GM10248 (cell line): ENCODE results near the gene ANO2.

ENCODE experiments used
- CTCF ChIA-PET: fragments of 300-600 bp; sonication (Branson Sonifier 250); formaldehyde crosslinking; extraction: SDS; loops from one replicate; lab custom pipeline; 2021; ENCODE audit warnings: antibody characterized with exemption; lab: Yijun Ruan, JAX
- POLR2A ChIA-PET: fragments of 350-650 bp; sonication (Branson Sonifier 250); formaldehyde crosslinking; extraction: SDS; loops from one replicate; lab custom pipeline; 2020; ENCODE audit warnings: antibody characterized with exemption; lab: Yijun Ruan, JAX
- DNase-seq: peaks from one replicate; pipeline ENCODE4 v3.0.0; 2012; ENCODE audit errors: extremely low spot score
- CTCF ChIP-seq: IDR thresholded peaks from 2 replicates; pipeline ENCODE4 v1.5.1; 2012; ENCODE audit warnings: mild to moderate bottlenecking, low read depth; ENCODE audit errors: extremely low read depth, missing control alignments, control extremely low read depth

The ANO2 gene

DNA sequence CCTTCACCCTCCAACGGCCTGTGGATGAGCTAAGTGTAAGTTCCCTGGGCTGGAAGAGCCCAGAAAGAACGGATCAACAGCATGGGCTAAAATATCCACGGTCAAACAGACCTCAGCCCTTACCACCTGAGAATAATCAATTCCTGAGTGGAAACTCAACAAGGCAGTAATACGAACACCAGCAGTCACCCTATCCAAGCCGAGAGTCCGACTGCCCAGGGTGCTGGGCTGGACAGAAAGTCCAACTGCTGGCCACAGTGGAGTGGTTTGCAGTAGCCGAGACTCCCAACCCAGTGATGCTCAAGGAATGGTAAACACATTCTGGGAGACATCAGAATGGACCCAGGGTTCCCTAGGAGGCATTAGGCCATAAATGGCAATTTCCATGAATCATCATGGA is 36.8 kb downstream of the ANO2 start:
- DNase-seq = no peak
- no peak for TF ChIP-seq CTCF
- ChIA-PET CTCF (no interaction called here), POLR2A (no interaction called here)

DNA sequence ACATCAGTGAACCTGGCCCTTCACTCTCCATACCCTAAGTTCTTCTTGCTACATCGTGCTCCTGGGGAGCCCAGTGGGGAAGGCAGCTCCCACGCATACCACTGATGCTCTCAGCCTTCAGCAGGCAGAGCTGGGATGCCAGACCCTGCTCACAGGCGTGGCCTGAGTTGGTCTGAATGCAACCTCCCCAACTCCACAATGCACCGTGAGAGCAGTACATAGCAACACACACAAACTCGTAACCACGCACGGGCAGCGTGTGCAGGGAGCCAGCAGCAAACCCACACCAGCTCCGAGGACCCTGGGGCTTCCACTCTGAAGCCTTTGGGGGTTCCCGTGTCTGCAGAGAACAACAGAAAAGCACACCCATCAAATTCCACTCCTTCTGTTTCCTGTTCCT is 37.3 kb downstream of the ANO2 start:
- no peak for TF ChIP-seq CTCF
- CTCF ChIA-PET = no interaction called here
- POLR2A ChIA-PET = no interaction called here
- no peak for DNase-seq

GRCh38 chr12:5905757-5906156 is 39.3 kb downstream of the ANO2 start:
- CTCF ChIA-PET = no interaction called here
- POLR2A ChIA-PET = no interaction called here
- DNase-seq = no peak
- TF ChIP-seq CTCF = no peak

- ChIA-PET CTCF (no interaction called here), POLR2A (no interaction called here)
- DNase-seq = no peak
- no peak for TF ChIP-seq CTCF
Measured at GRCh38 chr12:5904969-5905368, 40.1 kb downstream of the ANO2 start.

- ChIA-PET CTCF (no interaction called here), POLR2A (no interaction called here)
- no peak for DNase-seq
- TF ChIP-seq CTCF = no peak
Measured at GRCh38 chr12:5904441-5904840, 40.6 kb downstream of the ANO2 start.

DNA sequence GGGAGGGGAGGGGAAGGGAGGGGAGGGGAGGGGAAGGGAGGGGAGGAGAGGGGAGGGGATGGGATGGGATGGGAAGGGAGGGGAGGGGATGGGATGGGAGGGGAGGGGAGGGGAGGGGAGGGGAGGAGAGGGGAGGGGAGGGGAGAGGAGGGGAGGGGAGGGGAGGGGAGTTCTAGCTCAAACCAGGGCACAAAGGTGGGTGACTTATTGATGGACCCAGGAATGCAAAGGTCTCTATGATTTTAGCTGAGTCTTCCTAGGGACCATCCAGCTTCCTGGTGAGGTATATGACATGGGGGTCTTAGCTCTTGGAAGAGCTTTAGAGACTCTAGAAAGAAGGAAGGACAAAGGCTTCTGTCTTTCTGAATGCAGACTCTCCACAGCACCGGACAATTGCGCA is 42.3 kb downstream of the ANO2 start:
- CTCF ChIA-PET = no interaction called here
- TF ChIP-seq CTCF = no peak
- POLR2A ChIA-PET = no interaction called here
- no peak for DNase-seq

- no peak for DNase-seq
- CTCF ChIA-PET = no interaction called here
- TF ChIP-seq CTCF = no peak
- POLR2A ChIA-PET = no interaction called here
Measured at GRCh38 chr12:5901416-5901815, 43.6 kb downstream of the ANO2 start.
